SU-DHL-6 (cell line): ENCODE data around the gene DGKB.

Experiments
- H2AFZ ChIP-seq: fragments of 200-600 bp; sonication (generic); 2 replicates; pipeline ENCODE4 v1.6.1; 2014; ENCODE audit warnings: low read depth, mild to moderate bottlenecking, moderate library complexity, mixed read lengths, antibody characterized with exemption, low read length; ENCODE audit not compliant: severe bottlenecking
- H3F3A ChIP-seq: fragments of 200-600 bp; shearing (Covaris generic); 2 replicates; pipeline ENCODE4 v1.6.0; 2016; ENCODE audit warnings: antibody characterized with exemption, mild to moderate bottlenecking; ENCODE audit not compliant: insufficient read depth
- H3K27ac ChIP-seq: fragments of 200-600 bp; sonication (generic); 2 replicates; pipeline ENCODE4 v1.5.1; 2016; ENCODE audit warnings: low read depth, mild to moderate bottlenecking, low read length, moderate library complexity, mixed read lengths
- H3K27me3 ChIP-seq: fragments of 200-600 bp; sonication (generic), shearing (Covaris generic); 2 replicates; pipeline ENCODE4 v1.6.0; 2014; ENCODE audit warnings: mild to moderate bottlenecking, low read length
- H3K36me3 ChIP-seq: fragments of 200-600 bp; sonication (generic); 2 replicates; pipeline ENCODE4 v1.6.1; 2014; ENCODE audit warnings: mild to moderate bottlenecking, low read length, mixed read lengths
- H3K4me2 ChIP-seq: fragments of 300-600, 200-600 bp; shearing (Covaris generic), sonication (generic); 2 replicates; pipeline ENCODE4 v1.6.0; 2014; ENCODE audit warnings: low read length, low read depth, mild to moderate bottlenecking; ENCODE audit not compliant: poor library complexity, severe bottlenecking
- H3K4me3 ChIP-seq: fragments of 200-600 bp; sonication (generic); 2 replicates; pipeline ENCODE4 v1.5.1; 2014; ENCODE audit warnings: antibody characterized with exemption, low read length, mild to moderate bottlenecking, mixed read lengths; ENCODE audit not compliant: insufficient read depth, poor library complexity, severe bottlenecking
- H3K79me2 ChIP-seq: fragments of 200-600 bp; sonication (generic); 2 replicates; pipeline ENCODE4 v1.6.1; 2014; ENCODE audit warnings: mild to moderate bottlenecking, low read length, moderate library complexity; ENCODE audit not compliant: insufficient read depth
- H3K9ac ChIP-seq: fragments of 200-600 bp; sonication (generic); 2 replicates; pipeline ENCODE4 v1.7.0; 2014; ENCODE audit warnings: mild to moderate bottlenecking, low read length
- H3K9me2 ChIP-seq: fragments of 200-600 bp; sonication (generic); replicated peaks from 2 replicates; pipeline ENCODE4 v1.6.1; 2014; ENCODE audit warnings: low read length; ENCODE audit not compliant: insufficient read depth
- H3K9me3 ChIP-seq: fragments of 200-600 bp; sonication (generic); 2 replicates; pipeline ENCODE4 v1.6.1; 2014; ENCODE audit warnings: low read length, mixed read lengths; ENCODE audit not compliant: insufficient read depth
- H4K20me1 ChIP-seq: fragments of 200-600 bp; sonication (generic); 2 replicates; pipeline ENCODE4 v1.6.1; 2014; ENCODE audit warnings: low read depth, mild to moderate bottlenecking, antibody characterized with exemption, low read length, moderate library complexity, mixed read lengths
- CTCF ChIP-seq: fragments of 200-600 bp; sonication (generic); IDR thresholded peaks from one replicate; pipeline ENCODE4 v1.5.1; 2017; ENCODE audit warnings: antibody characterized with exemption, mild to moderate bottlenecking, low read length, moderate library complexity; ENCODE audit not compliant: insufficient read depth, poor library complexity, severe bottlenecking
- EZH2phosphoT487 ChIP-seq: fragments of 200-600 bp; sonication (generic), shearing (Covaris generic); conservative IDR thresholded peaks from 2 replicates; pipeline ENCODE4 v1.6.1; 2018; ENCODE audit warnings: mild to moderate bottlenecking, antibody characterized with exemption, low read length, moderate library complexity, mixed read lengths

The DGKB gene

GRCh38 chr7:14419531-14419930 lies 483.0 kb downstream of the DGKB start:
- H3K9me3 ChIP-seq = no peaks in the 10 kb centered on the region
- no peaks in the 10 kb centered on the region for H3F3A ChIP-seq
- H3K9ac ChIP-seq = no peak overlapping the region
- no peak overlapping the region for H3K4me3 ChIP-seq
- no peaks in the 10 kb centered on the region for H3K79me2 ChIP-seq
- H3K27ac ChIP-seq = no peak overlapping the region
- no peaks in the 10 kb centered on the region for H3K36me3 ChIP-seq
- no peak overlapping the region for H3K4me2 ChIP-seq
- no peak for TF ChIP-seq EZH2phosphoT487
- no peak for TF ChIP-seq CTCF
- no peak overlapping the region for H2AFZ ChIP-seq
- no peaks in the 10 kb centered on the region for H4K20me1 ChIP-seq
- H3K27me3 ChIP-seq = no peaks in the 10 kb centered on the region
- 0 out of 2 replicates have a peak, but pooled peaks cover 5% of the 10 kb centered on the region for H3K9me2 ChIP-seq

DNA sequence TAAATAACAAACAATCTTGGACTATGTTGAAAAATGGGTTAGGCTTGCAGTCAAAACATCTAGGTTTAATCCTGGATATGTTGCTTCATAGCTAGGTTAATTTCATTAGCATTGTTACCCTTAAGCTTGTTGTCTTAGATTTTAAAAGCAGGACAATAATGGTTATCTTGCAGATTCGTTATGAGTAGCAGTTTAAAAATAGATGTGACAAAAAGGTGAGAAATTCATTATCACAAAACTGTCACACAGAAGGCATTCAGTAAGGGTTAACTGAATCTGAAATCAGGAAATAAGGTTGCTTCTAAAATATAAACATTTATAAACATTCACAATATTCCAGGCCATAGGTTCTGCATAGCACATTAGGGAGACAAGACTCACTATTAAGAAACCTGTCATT lies 483.9 kb downstream of the DGKB start:
- no peaks in the 10 kb centered on the region for H3K79me2 ChIP-seq
- H3K9me2 ChIP-seq = 0 out of 2 replicates have a peak, but pooled peaks cover 5% of the 10 kb centered on the region
- no peaks in the 10 kb centered on the region for H3K27me3 ChIP-seq
- H3K9ac ChIP-seq = no peak overlapping the region
- TF ChIP-seq CTCF = no peak
- no peak for TF ChIP-seq EZH2phosphoT487
- H4K20me1 ChIP-seq = no peaks in the 10 kb centered on the region
- no peak overlapping the region for H3K4me3 ChIP-seq
- no peak overlapping the region for H3K27ac ChIP-seq
- H3K4me2 ChIP-seq = no peak overlapping the region
- H3F3A ChIP-seq = no peaks in the 10 kb centered on the region
- no peaks in the 10 kb centered on the region for H3K9me3 ChIP-seq
- H2AFZ ChIP-seq = no peak overlapping the region
- no peaks in the 10 kb centered on the region for H3K36me3 ChIP-seq

- Histone ChIP-seq H3K4me3 (no peak overlapping the region), H3K9ac (no peak overlapping the region), H3K27ac (no peak overlapping the region), H3K27me3 (no peaks in the 10 kb centered on the region), H3K36me3 (no peaks in the 10 kb centered on the region), H3K79me2 (no peaks in the 10 kb centered on the region), H3K9me3 (no peaks in the 10 kb centered on the region), H3K9me2 (no peaks in the 10 kb centered on the region), H3F3A (no peaks in the 10 kb centered on the region), H4K20me1 (no peaks in the 10 kb centered on the region), H2AFZ (no peak overlapping the region), H3K4me2 (no peak overlapping the region)
- TF ChIP-seq CTCF (no peak), EZH2phosphoT487 (no peak)
These were observed 488.1 kb downstream of the DGKB start for GRCh38 chr7:14414274-14414986.
